ENCODE data around the gene ADAM11.

Gene ADAM11

GRCh38 chr17:44757045-44757917 is 1.5 kb upstream of the ADAM11 start:
- no peak for DNase-seq

GRCh38 chr17:44757918-44758413 is 822 bp upstream of the ADAM11 start:
- DNase-seq, result no peak

DNA sequence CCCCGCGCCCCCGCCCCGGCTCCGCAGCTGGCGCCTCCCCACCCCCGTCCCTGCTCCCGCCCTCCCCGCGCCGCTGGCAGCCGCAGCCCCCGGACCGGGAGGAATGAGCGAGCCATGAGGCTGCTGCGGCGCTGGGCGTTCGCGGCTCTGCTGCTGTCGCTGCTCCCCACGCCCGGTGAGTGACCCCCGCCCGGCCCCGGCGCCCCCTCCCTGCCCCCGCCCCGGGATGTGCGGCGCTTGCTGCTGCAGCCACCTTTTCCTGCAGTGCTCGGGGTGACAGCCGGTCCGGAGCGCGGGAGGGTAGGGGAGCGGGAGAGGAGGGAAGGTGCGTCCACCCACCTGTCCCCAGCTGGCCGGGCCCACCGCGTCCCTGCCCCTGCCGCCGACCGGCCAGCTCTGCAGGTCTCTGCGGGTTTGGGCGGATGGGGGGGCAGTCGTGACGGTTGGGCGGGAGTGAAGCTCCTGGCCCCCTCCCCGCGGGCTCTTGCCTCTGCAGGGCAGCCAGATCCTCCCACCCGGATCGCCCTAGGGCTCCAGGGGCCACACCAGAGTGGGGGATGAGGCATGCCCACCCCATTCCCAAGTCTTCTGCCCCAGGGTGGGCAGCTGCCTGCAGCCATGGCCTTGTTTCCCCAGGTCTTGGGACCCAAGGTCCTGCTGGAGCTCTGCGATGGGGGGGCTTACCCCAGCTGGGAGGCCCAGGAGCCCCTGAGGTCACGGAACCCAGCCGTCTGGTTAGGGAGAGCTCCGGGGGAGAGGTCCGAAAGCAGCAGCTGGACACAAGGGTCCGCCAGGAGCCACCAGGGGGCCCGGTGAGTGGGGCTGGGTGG is 513 bp downstream of the ADAM11 start:
- DNase-seq, result peak; percentile 9

- DNase-seq, result no peak
Measured at GRCh38 chr17:44759916-44760243, 1.1 kb downstream of the ADAM11 start.

DNA sequence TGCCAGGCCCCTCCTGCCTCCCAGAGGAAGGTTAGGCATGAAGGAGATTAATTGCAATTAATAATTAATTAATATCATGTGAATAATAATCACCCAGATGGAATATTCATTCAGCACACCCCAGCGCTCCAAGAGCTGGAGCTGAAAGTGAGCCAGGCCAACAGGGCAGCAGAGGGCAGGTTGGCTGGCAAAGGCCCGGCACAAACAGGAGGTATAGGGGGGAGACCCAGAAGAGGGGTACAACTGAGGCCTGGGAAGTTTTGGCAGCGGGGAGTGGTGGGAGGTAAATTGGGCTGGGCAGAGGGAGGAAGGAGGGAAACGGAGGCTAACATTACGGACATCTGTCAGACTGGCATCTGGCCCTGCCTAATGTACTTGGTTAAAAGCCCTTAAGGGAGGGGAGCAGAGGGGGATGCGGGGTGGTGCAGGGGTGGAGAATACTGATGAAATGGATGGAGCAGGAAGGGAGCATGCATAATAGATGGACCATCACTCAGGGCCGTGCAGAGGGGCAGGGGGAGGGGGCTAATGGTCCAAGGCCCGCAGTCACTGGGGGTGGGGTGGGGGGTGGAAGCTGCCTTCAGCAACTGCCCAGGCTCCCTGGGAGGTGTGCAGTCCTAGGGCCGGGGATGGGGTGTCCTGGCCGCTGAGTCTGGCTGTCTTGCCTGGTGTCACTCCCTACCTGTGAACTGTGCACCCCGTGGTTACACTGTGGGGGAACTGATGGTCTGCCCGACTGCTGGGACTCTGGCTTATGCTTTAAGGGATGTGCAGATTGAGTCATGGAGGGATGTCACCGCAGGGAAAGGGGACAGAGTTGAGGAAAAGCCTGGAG is 1.9 kb downstream of the ADAM11 start:
- no peak for DNase-seq

- no peak for DNase-seq
Measured at GRCh38 chr17:44761932-44762810, 3.4 kb downstream of the ADAM11 start.

- DNase-seq, result no peak
Measured at GRCh38 chr17:44763170-44763569, 4.4 kb downstream of the ADAM11 start.

DNA sequence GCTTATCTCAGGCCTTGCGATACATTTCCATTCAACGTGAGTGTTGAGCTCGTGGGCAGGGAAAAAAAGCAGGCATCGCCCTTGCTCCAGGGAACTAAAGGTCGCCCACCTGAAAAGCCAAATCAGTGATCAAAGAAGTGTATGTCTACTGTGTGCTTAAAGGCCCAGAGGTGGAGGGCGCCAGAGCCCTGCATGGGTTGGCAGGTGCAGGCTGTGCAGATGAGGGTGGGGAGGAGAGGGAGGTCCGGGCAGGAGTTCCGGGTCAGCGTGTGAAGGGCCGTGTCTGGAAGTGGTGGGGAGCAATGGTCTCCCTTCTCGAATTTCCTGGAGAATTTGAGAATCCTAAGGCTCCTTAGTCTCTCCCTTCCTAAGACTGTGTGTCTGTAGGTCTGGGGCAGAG is 7.2 kb downstream of the ADAM11 start:
- DNase-seq, result no peak

DNA sequence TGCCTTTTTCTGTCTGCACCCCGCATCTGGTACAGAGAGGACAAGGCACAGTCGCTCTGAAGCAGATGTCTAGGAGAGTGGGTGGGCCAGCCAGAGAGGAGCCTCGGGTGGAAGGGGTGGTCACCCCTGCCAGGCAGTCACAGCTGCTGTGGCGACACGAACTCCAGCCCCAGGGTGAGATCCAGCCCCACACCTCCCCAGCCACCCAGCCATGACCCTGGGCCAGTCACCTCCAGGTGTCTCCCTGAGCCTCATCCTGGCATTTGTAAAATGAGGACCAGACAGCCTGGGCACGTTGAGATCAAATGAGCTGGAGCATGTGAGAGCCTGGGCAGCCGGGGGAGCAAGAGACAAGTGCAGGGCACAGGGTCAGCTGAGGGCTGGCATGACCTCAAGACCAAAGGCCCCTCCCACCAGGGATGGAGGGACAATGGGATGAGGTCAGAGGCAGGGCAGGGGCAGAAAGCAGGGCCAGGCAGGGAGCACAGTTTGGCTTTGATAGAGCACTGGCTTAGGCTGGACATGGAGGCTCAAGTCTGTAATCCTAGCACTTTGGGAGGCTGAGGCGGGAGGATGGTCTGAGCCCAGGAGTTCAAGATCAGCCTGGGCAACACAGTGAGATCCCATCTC is 7.7 kb downstream of the ADAM11 start:
- DNase-seq, result no peak

DNA sequence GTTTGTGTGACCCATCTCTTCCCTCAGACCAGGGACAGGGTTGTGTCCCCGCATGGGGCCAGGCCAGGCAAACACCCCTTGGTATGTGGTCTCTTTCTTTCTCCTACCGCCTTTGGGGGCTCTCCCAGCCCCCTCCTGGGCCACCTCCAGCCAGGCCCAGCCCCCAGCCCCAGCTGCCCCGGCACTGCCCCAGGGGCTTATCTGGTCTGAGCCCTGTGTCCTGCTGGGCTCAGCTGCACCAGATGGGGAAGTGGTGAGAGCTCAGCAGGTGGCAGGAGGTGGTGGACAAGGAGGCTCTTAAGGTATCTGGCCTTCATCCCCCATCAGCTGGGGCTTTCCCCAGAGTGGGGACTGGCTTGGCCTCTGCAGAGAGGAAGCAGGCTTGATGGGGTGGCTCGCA is 8.7 kb downstream of the ADAM11 start:
- no peak for DNase-seq

- DNase-seq, result no peak
Measured at GRCh38 chr17:44768505-44769142, 9.8 kb downstream of the ADAM11 start.

GRCh38 chr17:44769230-44769629 is 10.4 kb downstream of the ADAM11 start:
- DNase-seq, result no peak

DNA sequence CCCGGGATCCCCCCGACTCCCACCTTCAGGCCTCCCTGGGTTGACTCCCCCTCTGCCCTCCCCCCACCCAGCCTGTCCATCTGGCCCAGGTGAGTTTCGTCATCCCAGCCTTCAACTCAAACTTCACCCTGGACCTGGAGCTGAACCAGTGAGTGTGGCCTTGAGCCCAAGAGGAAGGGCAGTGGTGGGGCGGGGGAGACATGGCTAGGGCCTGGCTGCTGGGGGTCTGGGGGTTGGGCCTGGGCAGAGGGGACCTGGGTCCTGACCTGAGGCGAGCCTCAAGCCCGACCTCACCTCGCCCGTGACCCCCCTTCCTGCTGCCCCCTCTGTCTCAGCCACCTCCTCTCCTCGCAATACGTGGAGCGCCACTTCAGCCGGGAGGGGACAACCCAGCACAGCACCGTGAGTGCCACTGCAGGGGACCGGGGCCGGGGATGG is 10.9 kb downstream of the ADAM11 start:
- no peak for DNase-seq

GRCh38 chr17:44770166-44770925 is 11.6 kb downstream of the ADAM11 start:
- no peak for DNase-seq

- DNase-seq, result no peak
Measured at GRCh38 chr17:44772308-44773045, 13.7 kb downstream of the ADAM11 start.

GRCh38 chr17:44773140-44773539 is 14.4 kb downstream of the ADAM11 start:
- DNase-seq, result no peak

DNA sequence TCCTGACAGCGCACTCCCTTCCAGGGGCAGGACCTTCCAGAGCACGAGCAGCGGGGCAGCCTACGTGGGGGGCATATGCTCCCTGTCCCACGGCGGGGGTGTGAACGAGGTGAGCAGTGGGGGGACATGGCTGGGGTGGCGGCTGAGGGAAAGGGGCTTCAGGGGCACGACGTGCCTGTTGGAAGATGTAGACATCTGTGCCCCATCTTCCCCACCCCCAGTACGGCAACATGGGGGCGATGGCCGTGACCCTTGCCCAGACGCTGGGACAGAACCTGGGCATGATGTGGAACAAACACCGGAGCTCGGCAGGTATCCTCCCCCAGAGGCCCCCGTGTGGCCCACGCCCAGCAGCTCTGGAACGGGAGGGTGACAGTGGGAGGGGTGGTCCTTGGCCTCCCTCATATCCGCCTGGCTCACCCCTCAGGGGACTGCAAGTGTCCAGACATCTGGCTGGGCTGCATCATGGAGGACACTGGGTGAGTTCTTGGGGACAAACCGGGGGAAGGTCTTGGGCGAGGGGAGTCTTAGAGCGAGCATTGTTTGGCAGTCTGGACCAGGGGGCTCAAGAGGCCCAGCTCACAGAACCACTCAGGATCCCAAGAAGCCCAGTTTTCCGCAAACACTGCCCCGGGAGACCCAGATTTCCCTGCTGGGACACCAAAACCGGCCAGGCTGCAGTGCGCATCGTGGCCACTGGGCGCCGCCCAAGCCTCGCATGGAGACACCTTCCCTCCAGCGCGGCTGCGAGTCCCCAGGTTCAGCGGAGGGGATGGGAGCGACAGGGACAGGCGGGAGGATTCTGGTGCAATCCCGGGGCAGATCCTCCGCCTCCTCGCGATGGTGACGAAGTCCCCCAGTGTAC is 15.7 kb downstream of the ADAM11 start:
- peak; percentile 74 for DNase-seq

DNA sequence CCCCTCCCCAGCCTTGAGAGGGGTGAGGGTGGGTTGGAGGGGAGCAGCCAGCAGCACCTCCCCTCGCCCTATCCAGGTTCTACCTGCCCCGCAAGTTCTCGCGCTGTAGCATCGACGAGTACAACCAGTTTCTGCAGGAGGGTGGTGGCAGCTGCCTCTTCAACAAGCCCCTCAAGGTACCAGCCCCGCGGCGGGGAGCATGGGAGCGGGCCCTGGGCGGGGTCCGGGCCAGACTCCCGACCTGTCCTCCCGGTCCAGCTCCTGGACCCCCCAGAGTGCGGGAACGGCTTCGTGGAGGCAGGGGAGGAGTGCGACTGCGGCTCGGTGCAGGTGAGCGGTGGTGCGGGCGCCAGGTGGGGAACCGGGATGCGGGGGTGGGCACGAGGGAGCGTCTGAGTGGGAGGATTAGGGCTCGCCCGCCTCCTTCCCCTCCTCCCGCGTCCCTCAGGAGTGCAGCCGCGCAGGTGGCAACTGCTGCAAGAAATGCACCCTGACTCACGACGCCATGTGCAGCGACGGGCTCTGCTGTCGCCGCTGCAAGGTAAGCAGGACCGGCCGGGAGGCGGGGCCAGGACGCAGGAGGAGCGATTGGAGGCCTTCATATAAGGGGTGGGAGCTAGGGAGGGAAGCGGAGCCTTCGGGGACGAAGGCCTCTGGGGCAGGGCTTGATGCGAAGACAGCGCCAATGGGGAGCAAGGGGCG is 16.5 kb downstream of the ADAM11 start:
- DNase-seq, result peak; percentile 95

Measured in DMS79 treated with DMSO at 0.1 percent for 48 hours (cell line).